Measurements from ENCODE around the gene PCDHGA1.

GRCh38 chr5:141437221-141437620, 106.9 kb downstream of the PCDHGA1 start:
- no peak for TF ChIP-seq CTCF (IDR thresholded peaks at IDR 0.05 in 4 of 5, conservative IDR thresholded peaks at IDR 0.05 in 1 of 5)
- no peak for TF ChIP-seq POLR2A (IDR thresholded peaks at IDR 0.05)
